RKO (cell line): ENCODE data around the gene CYFIP1.
"Not testable (repeated sequence)": the region's sequence is repeated elsewhere in the genome, so short reads cannot be mapped to it uniquely, and the experiment has no call there.

Experiments
- DNase-seq: peaks from one replicate; pipeline ENCODE4 v3.0.0-alpha.2; 2016; ENCODE audit warnings: low spot score

Gene CYFIP1

GRCh38 chr15:22980189-22981050 is at the start of gene CYFIP1:
TSS of gene CYFIP1 (minus strand) at chr15:22980368. CDS start at chr15:22947285, 33,083 bp downstream.
- peak; percentile 82 for DNase-seq

- no peak for DNase-seq
These were observed 46.0 kb upstream of the CYFIP1 start for GRCh38 chr15:23026218-23026617.

- DNase-seq, result no peak
These were observed 42.0 kb upstream of the CYFIP1 start for GRCh38 chr15:23022156-23022555.

DNA sequence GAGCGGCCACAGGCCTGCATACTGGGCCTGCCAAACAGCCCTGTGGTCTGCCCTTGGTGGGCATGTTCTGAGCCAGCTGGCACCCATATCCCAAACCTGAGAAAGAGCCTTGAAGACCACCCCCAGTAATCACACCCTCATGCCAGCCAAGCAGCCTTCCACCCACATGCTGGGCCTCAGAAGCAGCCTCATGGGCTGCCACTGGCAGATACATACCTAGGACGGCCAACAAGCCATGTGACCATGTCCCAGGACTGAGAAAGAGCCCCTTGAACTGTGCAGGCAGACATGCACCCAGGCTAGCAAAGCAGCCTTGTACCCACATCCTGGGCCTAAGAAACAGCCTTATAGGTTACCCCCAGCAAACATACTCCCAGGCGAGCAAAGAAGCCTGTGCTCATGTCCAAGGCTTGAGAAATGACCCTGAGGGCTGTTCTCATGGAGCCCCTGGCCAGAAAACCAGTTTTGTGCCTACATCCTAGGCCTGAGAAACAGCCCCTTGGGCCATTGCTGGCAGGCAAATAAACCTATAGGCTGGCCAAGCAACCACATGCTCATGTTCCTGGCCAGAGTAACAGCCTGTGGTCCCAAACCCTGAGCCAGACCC is 34.3 kb upstream of the CYFIP1 start:
- DNase-seq, result no peak

- DNase-seq, result no peak
These were observed 33.5 kb upstream of the CYFIP1 start for GRCh38 chr15:23013681-23014080.

DNA sequence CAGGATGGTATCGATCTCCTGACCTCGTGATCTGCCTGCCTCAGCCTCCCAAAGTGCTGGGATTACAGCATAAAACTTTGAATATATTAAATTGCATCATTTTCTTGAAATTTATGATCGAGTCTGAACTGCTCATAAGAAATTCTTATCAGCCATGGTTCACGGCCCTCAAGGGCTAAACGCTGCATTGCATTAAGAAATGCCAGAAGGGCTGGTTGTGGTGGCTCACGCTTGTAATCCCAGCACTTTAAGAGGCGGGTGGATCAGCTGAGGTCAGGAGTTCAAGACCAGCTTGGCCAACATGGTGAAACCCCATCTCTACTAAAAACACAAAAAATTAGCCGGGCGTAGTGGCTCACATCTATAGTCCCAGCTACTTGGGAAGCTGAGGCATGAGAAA is 32.4 kb upstream of the CYFIP1 start:
- not testable (repeated sequence) for DNase-seq

DNA sequence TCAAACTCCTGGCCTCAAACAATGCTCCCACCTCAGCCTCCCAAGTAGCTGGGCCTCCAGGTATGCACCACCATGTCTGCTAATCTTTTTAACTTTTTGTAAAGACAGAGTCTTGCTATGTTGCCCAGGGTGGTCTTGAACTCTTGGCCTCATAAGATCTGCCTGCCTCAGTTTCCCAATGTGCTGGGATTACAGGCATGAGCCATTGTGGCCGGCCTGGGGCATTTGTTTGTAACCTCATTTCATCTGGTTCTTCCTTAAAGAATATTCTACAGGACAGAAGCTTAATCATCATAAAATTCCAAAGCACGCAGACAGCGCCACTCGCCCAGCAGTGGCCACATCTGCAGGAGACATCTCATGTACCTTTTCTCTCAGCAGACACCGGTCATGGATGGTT is 23.6 kb upstream of the CYFIP1 start:
- DNase-seq, result no peak

DNA sequence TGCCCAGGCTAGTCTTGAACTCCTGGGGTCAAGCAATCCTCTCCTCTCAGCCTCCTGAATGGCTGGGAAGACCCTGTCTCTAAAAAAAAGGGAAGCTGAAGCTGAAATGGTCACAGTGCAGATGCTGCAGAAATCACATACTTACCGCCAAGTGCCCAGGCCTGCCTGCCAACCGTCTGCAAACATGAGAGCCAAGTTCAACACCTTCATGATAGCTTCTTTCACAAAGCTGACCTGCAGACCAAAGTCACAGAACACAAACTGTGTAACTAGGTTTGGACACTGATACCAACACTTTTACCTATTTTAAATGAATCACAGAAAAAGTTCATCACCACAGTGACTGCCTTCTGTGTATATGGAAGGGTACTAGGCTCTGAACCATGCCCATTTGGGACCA is 22.8 kb upstream of the CYFIP1 start:
- no peak for DNase-seq

- no peak for DNase-seq
These were observed 15.6 kb upstream of the CYFIP1 start for GRCh38 chr15:22995795-22996194.

GRCh38 chr15:22992024-22992326 is 11.8 kb upstream of the CYFIP1 start:
- DNase-seq, result no peak

- DNase-seq, result no peak
These were observed 9.7 kb upstream of the CYFIP1 start for GRCh38 chr15:22989576-22990477.

DNA sequence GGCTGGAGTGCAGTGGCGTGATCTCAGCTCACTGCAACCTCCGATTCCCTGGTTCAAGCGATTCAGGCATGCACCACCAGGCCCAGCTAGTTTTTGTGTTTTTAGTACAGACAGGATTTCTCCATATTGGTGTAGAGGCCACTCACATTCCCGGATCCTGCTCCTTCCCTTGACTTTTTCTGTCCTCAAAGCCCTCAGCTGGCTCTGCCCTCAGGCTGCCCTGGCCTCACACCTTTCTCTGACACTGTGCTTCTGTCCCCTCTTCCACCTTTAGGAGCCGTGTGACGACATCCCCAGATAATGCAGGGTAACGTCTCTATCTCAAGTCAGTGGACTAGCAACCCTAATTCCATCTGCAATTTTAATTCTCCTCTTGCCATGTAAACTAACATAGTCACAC is 8.6 kb upstream of the CYFIP1 start:
- DNase-seq, result no peak

DNA sequence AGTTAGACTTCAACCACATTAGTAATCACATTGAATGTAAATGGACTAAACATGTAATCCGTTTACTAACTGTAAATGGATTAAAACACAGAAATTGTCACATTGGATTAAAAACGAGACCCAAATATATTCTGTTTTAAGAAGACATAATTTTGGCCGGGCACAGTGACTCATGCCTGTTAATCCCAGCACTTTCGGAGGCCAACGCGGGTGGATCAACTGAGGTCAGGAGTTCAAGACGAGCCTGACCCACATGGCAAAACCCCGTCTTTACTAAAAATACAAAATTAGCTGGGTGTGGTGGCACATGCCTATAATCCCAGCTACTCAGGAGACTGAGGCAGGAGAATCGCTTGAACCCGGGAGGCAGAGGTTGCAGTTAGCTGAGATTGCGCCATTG is 1.8 kb upstream of the CYFIP1 start:
- DNase-seq, result not testable (repeated sequence)

GRCh38 chr15:22981051-22981840 is 1.1 kb upstream of the CYFIP1 start:
- DNase-seq, result no peak

DNA sequence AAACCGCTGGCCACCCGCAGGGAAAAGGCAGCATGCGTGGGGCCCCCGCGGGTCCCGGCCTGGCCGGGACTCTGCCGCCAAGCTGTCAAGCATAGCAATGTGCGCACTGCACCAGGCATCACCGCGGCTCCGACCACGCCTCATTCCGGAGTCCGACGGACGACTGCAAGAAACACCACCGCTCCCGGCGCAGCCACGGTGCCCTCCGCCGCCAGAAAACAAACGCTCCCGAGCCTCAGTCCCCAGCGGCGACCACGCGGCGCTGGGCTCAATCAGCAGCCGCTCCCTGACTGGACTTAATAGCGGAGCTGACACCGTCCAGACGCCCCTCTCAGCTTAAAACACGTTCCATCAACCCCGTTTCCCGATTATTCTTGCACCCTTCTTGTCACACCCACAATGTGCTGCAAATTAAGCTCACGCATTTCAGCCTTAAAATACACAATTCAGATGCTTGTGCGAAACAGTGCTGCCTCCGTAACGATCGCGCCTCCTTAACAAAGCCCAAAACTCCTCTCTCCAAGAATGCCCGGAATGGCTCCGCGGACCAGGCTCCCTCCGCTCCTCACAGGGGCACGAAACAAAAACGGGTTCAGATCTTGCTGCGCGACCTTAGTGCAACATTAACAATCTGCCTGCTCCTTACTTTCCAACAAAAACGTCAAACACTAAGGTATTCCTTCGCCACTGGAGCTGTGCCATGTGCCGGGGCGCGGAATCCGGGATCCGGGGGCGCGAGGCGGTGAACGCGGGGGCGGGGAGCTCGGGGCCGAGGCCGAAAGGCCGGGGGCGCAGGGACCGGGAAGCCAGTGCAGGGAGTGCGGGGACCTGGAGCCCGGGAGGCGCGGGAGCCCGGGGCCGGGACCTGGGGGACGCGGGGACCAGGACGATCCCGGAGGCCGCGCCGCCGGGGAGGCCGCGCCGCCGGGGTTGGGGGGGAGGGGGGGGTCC is 655 bp downstream of the CYFIP1 start:
- DNase-seq, result peak; percentile 61

- peak; percentile 30 for DNase-seq
These were observed 1.4 kb downstream of the CYFIP1 start for GRCh38 chr15:22978691-22979237.

DNA sequence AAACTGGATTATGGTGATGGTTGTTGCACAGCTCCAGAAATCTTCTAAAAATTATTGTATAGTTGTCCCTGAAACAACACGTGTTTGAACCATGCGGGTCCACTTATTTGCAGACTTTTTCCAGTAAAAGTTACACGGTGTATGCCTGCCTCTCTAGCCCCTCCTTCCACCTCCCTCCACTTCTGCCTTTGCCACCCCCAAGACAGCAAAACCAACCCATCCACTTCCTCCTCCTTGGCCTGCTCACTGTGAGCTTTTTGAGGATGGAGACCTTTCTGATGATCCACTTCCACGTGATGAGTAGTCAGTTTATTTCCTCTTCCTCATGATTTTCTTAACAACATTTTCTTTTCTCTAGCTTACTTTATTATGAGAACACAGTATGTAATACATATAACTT is 5.4 kb downstream of the CYFIP1 start:
- no peak for DNase-seq

DNA sequence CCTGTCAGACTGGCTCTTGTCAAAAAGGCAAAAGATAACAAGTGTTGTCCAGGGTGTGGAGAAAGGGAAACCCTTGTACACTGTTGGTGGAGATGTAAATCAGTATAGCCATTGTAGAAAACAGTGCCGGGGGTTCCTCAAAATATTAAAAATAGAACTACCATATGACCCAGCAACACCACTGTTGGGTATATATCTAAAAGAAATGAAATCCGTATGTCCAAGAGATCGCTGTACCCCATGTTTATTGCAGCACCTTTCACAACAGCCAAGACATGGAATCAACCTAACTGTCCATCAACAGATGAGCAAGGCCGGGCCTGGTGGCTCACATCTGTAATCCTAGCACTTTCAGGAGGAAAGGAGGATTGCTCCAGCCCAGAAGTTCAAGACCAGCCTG is 6.2 kb downstream of the CYFIP1 start:
- no peak for DNase-seq

DNA sequence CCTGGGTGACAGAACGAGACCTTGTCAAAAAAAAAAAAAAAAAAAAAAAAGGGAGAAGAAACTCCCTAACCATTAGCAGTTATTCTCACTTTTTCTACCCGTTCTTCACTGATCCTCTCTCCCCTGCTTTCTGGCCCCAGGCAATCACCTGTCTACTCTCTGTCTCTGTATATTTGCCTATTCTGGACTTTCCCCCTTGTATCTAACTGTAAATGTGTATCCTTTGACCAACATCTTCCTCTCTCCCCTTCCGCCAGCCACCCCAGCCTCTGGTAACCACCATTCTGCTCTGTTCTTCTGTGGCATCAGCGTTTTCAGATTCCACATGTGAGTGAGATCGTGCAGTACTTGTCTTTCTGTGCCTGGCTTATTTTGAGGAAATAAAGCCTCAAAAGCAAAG is 6.9 kb downstream of the CYFIP1 start:
- no peak for DNase-seq

DNA sequence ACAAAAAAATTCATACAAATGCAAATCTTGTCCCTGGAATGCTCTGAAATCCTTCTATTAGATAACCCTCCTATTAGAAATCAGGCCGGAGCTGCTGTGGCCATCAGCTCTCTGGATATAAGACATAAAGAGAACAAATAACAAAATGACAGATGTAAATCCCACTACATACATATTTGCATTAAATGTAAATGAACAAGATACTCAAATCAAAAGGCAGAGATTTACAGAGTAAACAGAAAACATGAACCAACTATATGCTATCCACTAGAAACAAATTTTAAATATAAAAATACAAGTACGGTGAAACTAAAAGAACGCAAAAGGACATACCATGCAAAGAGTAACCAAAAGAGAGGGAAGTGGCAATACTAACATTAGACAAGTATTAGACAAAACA is 10.7 kb downstream of the CYFIP1 start:
- no peak for DNase-seq

- peak; percentile 78 for DNase-seq
These were observed 11.8 kb downstream of the CYFIP1 start for GRCh38 chr15:22968366-22968765.
